GM18511 (cell line): ENCODE measurements around the gene CD99L2.
"Not testable (repeated sequence)": the region's sequence is repeated elsewhere in the genome, so short reads cannot be mapped to it uniquely, and the experiment has no call there.

ENCODE experiments used
- ATAC-seq: cut with Tn5 transposase; IDR thresholded peaks from one replicate; pipeline ENCODE4 v1.9.1; 2021; ENCODE audit warnings: mild to moderate bottlenecking, moderate library complexity; ENCODE audit not compliant: unreplicated experiment

The CD99L2 gene

GRCh38 chrX:150897421-150898320 is 797 bp downstream of the CD99L2 start:
- ATAC-seq: peak; percentile 9

GRCh38 chrX:150896632-150897031 is 1.8 kb downstream of the CD99L2 start:
- ATAC-seq: no peak

DNA sequence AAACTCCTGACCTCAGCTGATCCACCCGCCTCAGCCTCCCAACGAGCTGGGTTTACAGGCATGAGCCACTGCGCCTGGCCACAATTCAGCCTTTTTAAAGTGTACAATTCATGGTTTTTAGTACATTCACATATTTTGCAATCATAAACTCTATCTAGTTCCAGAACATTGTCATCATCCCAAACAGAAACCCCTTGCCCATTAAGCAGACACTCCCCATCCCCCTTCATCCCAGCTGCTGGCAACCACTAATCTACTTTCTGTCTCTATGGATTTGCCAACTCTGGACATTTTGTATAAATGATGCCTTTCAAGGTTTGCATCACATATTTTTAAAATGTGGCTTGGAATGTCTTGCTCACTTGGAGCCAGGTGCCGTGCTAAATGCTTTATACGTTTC is 4.5 kb downstream of the CD99L2 start:
- no peak for ATAC-seq

DNA sequence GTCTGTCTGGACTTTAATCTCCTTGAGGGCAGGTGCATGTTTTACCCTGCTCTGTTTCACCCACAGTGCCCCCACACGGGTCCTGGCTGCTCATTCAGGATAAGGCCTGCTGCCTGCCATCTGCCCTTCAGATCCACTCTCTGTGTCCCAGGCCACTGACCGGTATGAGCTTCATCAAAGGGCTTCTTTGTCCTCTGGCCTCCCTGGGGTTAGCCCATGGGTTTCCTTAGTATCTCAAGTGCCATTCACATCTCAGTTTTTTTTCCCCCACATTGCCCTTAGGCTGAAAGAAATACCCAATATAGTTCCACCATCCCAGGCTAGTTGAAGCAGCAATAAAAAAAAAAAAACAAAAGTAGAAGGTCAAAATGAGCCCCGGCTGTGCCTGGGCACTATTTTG is 9.3 kb downstream of the CD99L2 start:
- ATAC-seq: no peak

DNA sequence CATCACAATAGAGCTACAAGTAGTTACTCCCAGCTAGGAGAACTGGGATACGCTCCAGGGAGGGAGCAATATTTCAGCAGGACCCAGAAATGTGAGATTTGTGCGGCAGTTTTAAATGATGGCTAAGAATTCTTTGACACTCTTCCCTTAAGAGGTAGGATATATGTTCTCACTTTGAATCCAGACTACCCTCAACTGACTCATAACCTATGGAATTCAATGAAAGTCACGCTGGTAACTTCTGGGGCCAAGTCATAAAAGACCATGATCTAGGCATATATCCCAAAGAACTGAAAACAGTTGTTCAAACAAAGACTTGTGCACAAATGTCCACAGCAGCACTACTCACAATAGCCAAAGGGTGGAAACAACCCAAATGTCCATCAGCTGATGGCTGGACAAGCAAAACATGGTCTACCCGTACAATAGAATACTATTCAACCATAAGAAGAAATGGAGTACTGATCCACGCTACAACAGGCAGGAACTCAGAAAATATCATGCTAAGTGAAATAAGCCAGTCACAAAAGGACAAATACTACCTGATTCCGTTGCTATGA is 10.5 kb downstream of the CD99L2 start:
- ATAC-seq: no peak

DNA sequence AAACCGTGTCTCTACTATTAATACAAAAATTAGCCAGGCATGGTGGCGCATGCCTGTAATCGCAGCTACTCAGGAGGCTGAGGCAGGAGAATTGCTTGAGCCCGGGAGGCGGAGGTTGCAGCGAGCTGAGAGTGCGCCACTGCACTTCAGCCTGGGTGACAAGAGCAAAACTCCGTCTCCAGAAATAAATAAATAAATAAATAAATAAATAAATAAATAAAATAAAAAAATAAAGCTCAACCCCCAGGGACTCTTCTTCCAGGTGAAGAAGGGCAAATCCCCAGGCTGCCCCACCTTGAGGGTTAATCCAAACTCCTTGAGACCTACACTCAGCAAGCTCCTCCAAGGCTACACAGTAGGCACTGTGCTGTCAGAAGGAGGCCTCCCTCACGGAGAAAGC is 11.2 kb downstream of the CD99L2 start:
- ATAC-seq: not testable (repeated sequence)

- ATAC-seq: no peak
Measured at GRCh38 chrX:150886381-150886780, 12.1 kb downstream of the CD99L2 start.

GRCh38 chrX:150880808-150881165 is 17.7 kb downstream of the CD99L2 start:
- peak; percentile 6 for ATAC-seq

DNA sequence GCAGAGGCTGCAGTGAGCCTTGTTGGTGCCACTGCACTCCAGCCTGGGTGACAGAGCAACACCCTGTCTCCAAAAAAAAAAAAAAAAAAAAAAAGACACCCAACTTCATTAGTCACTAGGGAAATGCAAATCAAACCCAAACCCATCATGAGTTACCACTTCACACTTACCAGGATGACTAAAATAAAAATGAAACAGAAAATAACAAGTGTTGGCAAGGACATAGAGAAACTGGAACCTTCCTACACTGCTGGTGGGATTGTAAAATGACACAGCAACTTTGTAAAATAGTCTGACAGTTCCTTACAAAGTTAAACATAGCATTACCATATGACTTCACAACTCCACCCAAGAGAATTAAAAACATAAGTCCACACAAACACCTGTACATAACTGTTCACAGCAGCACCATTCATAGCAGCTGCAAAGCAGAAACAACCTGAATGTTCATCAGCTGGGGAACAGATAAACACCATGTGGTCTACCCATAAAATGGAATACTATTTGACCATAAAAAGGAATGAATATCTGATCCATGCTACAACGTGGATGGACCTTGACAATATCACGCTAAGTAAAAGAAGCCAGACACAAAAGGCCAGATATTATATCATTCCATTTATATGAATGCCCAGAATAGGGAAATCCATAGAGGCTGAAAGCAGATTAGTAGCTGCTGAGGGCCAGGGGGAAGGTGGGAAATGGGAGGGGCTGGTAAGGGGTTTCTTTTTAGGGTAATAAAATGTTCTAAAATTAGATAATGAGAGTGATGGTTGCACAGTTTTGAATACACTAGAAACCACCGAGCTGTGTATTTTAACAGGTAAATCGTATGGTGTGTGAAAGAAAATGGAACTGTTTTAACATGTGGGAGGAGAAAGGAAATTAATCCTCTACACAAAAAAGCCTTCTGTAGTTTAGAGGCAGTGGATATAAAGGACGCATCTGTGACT is 18.3 kb downstream of the CD99L2 start:
- ATAC-seq: peak; percentile 73

DNA sequence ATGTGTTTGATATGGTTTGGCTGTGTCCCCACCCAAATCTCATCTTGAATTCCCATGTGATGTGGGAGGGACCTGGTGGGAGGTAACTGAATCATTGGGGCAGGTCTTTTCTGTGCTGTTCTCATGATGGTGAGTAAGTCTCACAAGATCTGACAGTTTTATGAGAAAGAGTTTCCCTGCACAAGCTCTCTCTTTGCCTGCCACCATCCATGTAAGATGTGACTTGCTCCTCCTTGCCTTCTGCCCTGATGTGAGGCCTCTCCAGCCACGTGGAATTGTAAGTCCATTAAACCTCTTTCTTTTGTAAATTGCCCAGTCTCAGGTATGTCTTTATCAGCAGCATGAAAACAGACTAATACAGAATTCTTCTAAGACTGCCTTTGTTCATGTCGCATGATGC is 22.8 kb downstream of the CD99L2 start:
- not testable (repeated sequence) for ATAC-seq

- no peak for ATAC-seq
Measured at GRCh38 chrX:150874448-150874847, 24.0 kb downstream of the CD99L2 start.

DNA sequence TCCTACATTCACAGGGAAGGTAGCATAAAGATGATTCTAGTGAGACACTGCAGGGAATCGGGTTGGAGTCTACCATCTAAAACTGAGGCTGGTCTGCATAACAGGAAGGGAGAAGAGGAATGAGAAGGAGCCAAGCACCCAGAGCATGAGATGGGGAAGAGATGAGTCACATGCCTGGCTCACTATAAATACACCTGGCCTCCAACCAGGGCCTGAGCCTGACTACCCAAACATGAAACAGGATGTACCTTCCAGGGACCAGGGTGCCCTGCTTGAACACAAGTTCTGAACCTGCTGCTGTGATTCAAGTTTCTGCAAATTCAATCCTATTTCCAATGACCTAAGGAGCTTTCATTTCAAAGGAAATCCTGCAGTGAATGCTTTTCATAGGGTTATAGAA is 24.9 kb downstream of the CD99L2 start:
- ATAC-seq: no peak

DNA sequence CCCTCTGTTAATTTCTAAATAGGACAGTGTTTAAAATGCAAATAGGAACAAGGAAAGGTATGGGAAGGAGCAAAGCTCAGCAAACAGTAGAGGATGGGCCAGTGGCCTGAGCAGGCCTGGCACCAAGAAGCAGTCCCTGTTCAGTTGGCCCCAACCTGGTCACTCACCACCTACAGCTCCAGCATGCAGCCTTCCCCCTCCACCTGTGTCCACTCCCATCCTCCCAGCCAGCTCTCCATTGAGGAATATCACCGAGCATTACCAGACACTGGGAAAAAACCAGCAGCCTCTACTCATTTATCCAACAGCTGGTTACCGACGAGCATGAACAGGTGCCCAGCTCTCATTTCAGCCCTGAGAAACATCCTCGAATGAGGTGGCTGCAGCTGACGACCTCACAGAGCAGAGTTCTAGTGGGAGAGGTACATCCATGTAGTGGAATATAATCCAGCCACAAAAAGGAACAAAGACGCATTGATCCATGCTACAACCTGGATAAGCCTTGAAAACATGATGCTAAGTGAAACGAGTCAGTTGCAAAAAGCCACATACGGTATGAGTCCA is 25.6 kb downstream of the CD99L2 start:
- no peak for ATAC-seq

DNA sequence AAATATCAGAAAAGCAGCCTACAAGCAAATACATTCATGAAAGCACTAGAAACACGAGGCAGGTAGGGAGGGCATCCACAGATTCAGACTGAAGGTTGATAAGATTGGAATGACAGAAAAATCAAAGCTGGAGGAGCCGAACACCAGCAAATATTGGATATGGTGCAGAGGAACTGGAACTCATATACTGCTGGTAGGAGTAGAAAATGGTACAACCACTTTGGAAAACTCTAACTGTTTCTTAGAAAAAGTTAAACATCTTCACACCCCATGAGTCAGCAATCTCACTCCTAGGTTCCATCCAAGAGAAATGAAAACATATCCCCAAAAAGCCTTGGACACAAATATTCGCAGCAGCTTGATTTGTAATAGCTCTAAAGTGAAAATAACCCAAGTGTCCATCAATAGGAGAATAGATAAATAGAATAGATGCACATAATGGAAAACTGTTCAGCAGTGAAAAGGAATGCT is 27.1 kb downstream of the CD99L2 start:
- no peak for ATAC-seq

DNA sequence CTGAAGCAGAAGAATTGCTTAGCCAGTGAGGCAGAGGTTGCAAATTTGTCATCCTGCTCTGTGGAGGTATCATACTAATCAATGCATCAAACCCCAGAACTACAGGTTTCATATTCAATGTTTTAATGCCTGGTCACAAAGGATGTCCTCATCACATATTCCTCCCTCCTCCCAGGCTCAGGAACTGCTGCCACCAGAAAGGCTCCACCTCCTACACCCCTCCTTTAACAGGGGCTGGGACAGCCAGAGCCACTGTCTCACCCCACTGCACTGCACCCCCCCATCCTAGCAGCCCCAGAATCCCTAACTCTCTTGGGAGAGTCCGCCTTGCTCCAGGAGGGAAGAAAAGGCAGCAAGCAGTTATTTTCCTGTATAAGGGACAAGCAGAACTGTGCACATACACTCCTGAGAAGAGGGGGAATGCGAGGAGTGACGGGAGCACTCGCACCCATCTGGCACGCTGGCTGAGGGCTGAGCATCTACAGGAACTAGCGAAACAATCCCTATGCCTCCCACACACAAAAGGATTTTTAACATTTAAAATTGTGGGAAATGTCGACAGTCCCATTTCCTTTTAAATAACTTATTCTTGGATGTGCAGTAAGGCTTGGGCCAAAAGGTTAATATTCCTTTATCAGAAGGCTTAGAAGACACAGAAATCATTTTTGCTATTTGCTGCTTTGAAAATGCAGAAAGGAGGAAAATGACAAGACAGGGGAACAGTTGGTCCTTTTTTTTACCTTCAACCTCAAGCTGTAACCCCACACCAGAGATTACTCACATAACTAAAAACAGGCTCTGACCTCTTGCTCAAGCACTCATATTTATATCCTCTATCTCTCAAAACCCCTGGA is 27.8 kb downstream of the CD99L2 start:
- ATAC-seq: no peak

GRCh38 chrX:150870029-150870428 is 28.4 kb downstream of the CD99L2 start:
- ATAC-seq: no peak

DNA sequence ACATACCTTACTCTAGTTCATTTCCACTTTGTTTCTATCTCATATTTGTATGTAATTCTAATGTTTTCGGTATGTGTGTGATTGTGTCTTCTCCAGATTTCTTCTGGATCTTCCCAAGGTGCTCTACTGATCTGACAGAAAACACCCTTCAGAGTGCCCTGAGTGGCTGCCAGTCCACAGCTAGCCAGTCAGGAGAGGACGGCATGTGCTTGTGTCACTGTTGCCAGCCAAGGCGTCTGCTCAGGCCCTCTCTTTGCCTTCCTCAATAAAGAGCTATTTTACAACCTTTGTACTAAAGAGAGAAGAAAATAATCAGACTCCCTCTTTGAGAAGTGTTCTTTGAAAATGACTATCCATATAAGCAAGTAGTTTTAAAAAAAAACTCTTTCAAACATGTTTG is 29.0 kb downstream of the CD99L2 start:
- peak; percentile 65 for ATAC-seq

GRCh38 chrX:150868625-150869024 is 29.8 kb downstream of the CD99L2 start:
- ATAC-seq: no peak

- no peak for ATAC-seq
Measured at GRCh38 chrX:150864127-150864526, 34.3 kb downstream of the CD99L2 start.

DNA sequence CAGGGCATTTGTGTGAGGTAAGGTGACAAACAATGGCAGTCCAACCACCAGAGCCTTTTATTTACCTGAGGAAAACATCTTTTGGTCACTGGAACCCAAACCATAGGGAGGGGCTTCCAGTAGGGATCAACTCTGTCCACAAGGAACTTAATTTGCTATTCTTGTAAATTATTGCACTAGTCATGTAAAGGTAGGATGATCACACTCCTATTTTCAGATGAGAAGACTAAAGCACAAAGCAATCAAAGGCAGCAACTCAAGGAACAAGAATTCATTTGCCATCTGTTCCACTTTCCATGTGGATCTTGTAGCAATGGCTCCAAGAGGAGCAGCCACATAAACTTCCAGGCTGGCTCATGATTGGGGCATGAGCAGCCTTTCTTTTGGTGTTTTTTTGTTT is 35.3 kb downstream of the CD99L2 start:
- ATAC-seq: no peak
